Heart left ventricle (tissue), 13 donors: ENCODE data around the gene ANK3.

Experiments
- POLR2A ChIP-seq, 2 donors: fragments of 450-650 bp; IDR thresholded peaks; one replicate each; pipeline ENCODE4 v1.6.1; 2017; ENCODE audit warnings: antibody characterized with exemption in 2 of 2, mild to moderate bottlenecking in 2 of 2, moderate library complexity in 2 of 2
- TF ChIP-seq, protein P1 (sequence below), 12 donors: fragments of 200-600 bp; sonication (generic) in 4 of 12; IDR thresholded peaks; one replicate each; pipeline versions ENCODE4 v1.5.0 to v1.8.0; 2018 to 2022; ENCODE audit warnings: antibody characterized with exemption in 12 of 12, mild to moderate bottlenecking in 5 of 12
- donor health status: ischemic (EF 13 %, LVEDD 7.1; RV severe dilation, severe dysfunction).
- donor health status: DM: no; HTN: yes; CAD: no.
- donor health status: DM: no; HTN: no; CAD: no.
- donor health status: ischemic (EF 25% LVEDD 6.9; RV normal size, moderate dysfunction).
- donor health status: ischemic (EF 25% LVEDD 5.7; RV mildly dilated, moderate dysfunction).
- donor health status: ischemic (EF 35%, LVEDD 5.7; RV mildly dilated, moderate dysfunction).
- donor health status: nonischemic (EF 11% LVEDD 7.7; RV severe dilation, severe dysfunction).
- donor health status: DM: yes; HTN: yes; CAD: no.
- donor health status: PGD.
- donor health status: ischemic (EF 29% LVEDD 5.4; RV normal size, mild dysfunction).
- donor health status: nonischemic (EF 23%, LVEDD 6.1; RV moderate dilation, normal function).

DNA sequence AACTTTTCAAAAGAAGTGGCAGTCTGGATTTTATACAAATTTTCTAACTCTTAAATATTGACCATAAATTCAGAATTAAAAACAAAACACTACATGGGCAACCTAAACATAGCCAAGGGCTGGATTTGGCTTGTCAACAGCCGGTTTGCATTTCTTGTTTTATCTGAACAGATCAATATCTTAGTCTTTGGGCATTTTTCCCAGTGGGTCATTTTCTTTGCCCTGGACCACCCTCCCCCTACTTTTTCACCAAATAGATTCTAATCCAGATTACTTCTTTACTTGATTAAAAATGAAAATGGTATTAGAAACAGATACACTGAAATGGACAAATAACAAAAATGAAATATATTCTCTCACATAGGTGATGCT, 189.0 kb downstream of the ANK3 start:
- no peak for TF ChIP-seq POLR2A (IDR thresholded peaks at IDR 0.05)
- TF ChIP-seq, protein P1, sequence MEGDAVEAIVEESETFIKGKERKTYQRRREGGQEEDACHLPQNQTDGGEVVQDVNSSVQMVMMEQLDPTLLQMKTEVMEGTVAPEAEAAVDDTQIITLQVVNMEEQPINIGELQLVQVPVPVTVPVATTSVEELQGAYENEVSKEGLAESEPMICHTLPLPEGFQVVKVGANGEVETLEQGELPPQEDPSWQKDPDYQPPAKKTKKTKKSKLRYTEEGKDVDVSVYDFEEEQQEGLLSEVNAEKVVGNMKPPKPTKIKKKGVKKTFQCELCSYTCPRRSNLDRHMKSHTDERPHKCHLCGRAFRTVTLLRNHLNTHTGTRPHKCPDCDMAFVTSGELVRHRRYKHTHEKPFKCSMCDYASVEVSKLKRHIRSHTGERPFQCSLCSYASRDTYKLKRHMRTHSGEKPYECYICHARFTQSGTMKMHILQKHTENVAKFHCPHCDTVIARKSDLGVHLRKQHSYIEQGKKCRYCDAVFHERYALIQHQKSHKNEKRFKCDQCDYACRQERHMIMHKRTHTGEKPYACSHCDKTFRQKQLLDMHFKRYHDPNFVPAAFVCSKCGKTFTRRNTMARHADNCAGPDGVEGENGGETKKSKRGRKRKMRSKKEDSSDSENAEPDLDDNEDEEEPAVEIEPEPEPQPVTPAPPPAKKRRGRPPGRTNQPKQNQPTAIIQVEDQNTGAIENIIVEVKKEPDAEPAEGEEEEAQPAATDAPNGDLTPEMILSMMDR (IDR thresholded peaks at IDR 0.05): no peak
